Kidney (tissue), 14 donors: ENCODE data around the gene SYT9. TPM values are rescaled to one million over a fixed set of nuclear protein-coding genes. Genes with fewer than 3 reads are reported as not detected.

Experiments used
- DNase-seq, 5 donors: peaks; one replicate each; pipeline ENCODE4 v3.0.0-alpha.2; 2013 to 2020
- FAIRE-seq: peaks from 2 replicates; lab custom pipeline; 2012; peaks lifted over from hg19 to GRCh38; lab: Jason Lieb, UNC
- H3K27ac ChIP-seq, 2 donors: one replicate each; pipeline ENCODE4 v1.7.0; 2013; ENCODE audit warnings: low read depth in 2 of 2, low read length in 2 of 2, inconsistent platforms in 1 of 2
- H3K27me3 ChIP-seq: one replicate; pipeline ENCODE4 v1.7.1; 2013; ENCODE audit warnings: low read length, inconsistent platforms; ENCODE audit not compliant: control insufficient read depth, insufficient read depth
- H3K36me3 ChIP-seq, 3 donors: one replicate each; pipeline versions ENCODE4 v1.7.0 to v1.7.1; 2013; ENCODE audit warnings: low read length in 3 of 3, control low read depth in 1 of 3, inconsistent platforms in 1 of 3; ENCODE audit not compliant: insufficient read depth in 3 of 3, control insufficient read depth in 2 of 3
- H3K4me1 ChIP-seq, 3 donors: one replicate each; pipeline versions ENCODE4 v1.7.0 to v1.7.1; 2013; ENCODE audit warnings: low read length in 3 of 3, inconsistent platforms in 1 of 3, low read depth in 1 of 3; ENCODE audit not compliant: control insufficient read depth in 2 of 3, insufficient read depth in 2 of 3
- H3K4me3 ChIP-seq, 3 donors: one replicate each; pipeline versions ENCODE4 v1.7.0 to v1.8.1; 2013; ENCODE audit warnings: low read length in 3 of 3, control low read depth in 1 of 3, inconsistent platforms in 1 of 3
- H3K9ac ChIP-seq, 3 donors: one replicate each; pipeline versions ENCODE4 v1.7.0 to v1.7.1; 2013; ENCODE audit warnings: low read length in 3 of 3, control low read depth in 1 of 3, inconsistent platforms in 1 of 3
- H3K9me3 ChIP-seq, 3 donors: one replicate each; pipeline versions ENCODE4 v1.7.0 to v1.7.1; 2013; ENCODE audit warnings: low read length in 3 of 3, control low read depth in 1 of 3, inconsistent platforms in 1 of 3; ENCODE audit not compliant: control insufficient read depth in 2 of 3, insufficient read depth in 1 of 3
- CTCF ChIP-seq: IDR thresholded peaks from 3 replicates; pipeline ENCODE4 v1.5.1; 2012; ENCODE audit warnings: mild to moderate bottlenecking, moderate library complexity, borderline replicate concordance; ENCODE audit not compliant: insufficient read depth; ENCODE audit errors: extremely low read depth
- intact Hi-C: fragments of 100-400 bp; cut with DNase I; formaldehyde crosslinking; loops from one replicate; pipeline ENCODE4 v1.11.1; 2022
- polyA plus RNA-seq: library from polyadenylated mRNA; stranded (reverse); fragments of 350-450 nt; fragmentation: Illumina TruSeq; extraction: RNeasy Lipid Tissue Mini Kit (QIAGEN cat#74804); gene quantifications from one replicate; pipeline ENCODE4 v1.2.3, GENCODE V29; 2014; ENCODE audit warnings: low read depth, low replicate concordance; ENCODE audit not compliant: insufficient read depth
- total RNA-seq: library from RNA; stranded (reverse); fragmentation: NEBNext Ultra II Directional; extraction: Animal tissue kit (Norgen Biotek cat#: 25700); gene quantifications from one replicate; pipeline ENCODE4 v1.2.1, GENCODE V29; 2021
- donor health status: control.
- donor health status: control.
- donor health status: control.
- donor health status: control.
- donor health status: control.
- donor health status: DM: yes; HTN: yes; CAD: no.
- donor health status: Normal renal cell carcinoma (clear cell type).

SYT9 gene
- total and polyA plus RNA-seq, 2 donors from 2014 or later, result 1.5 to 2.7 TPM

- DNase-seq (no peak), FAIRE-seq (no peak)
- TF ChIP-seq CTCF, result no peak
- intact Hi-C loops, result no loop called here
- H3K4me3 ChIP-seq, result no peak overlapping the region
- H3K9me3 ChIP-seq, result no peaks in the 10 kb centered on the region
- H3K27me3 ChIP-seq, result no peaks in the 10 kb centered on the region
- peaks cover 0 to 15% (median 0%) of the 10 kb centered on the region in 3 donors for H3K4me1 ChIP-seq
- H3K36me3 ChIP-seq, result no peaks in the 10 kb centered on the region
- no peak overlapping the region for H3K27ac ChIP-seq
- H3K9ac ChIP-seq, result no peak overlapping the region
Observed at GRCh38 chr11:7262672-7263071, 11.0 kb downstream of the SYT9 start.

GRCh38 chr11:7263842-7264241, 12.1 kb downstream of the SYT9 start:
- no peaks in the 10 kb centered on the region for H3K9me3 ChIP-seq
- H3K9ac ChIP-seq, result no peak overlapping the region
- intact Hi-C loops, result no loop called here
- no peaks in the 10 kb centered on the region for H3K27me3 ChIP-seq
- DNase-seq (no peak), FAIRE-seq (no peak)
- peaks cover 0 to 15% (median 0%) of the 10 kb centered on the region in 3 donors for H3K4me1 ChIP-seq
- H3K27ac ChIP-seq, result no peak overlapping the region
- no peak overlapping the region for H3K4me3 ChIP-seq
- no peaks in the 10 kb centered on the region for H3K36me3 ChIP-seq
- no peak for TF ChIP-seq CTCF

- no peak for TF ChIP-seq CTCF
- intact Hi-C loops, result no loop called here
- Histone ChIP-seq H3K27ac (no peak overlapping the region), H3K36me3 (no peaks in the 10 kb centered on the region), H3K9ac (no peak overlapping the region), H3K9me3 (no peaks in the 10 kb centered on the region), H3K4me3 (no peak overlapping the region), H3K27me3 (no peaks in the 10 kb centered on the region), H3K4me1 (no peaks in the 10 kb centered on the region)
- DNase-seq (no peak), FAIRE-seq (no peak)
Observed at GRCh38 chr11:7268758-7269157, 17.1 kb downstream of the SYT9 start.

GRCh38 chr11:7270233-7270865, 18.6 kb downstream of the SYT9 start:
- Histone ChIP-seq H3K9ac (no peak overlapping the region), H3K4me3 (no peak overlapping the region), H3K4me1 (no peaks in the 10 kb centered on the region), H3K27me3 (no peaks in the 10 kb centered on the region), H3K36me3 (no peaks in the 10 kb centered on the region), H3K9me3 (no peaks in the 10 kb centered on the region), H3K27ac (no peak overlapping the region)
- FAIRE-seq, result no peak
- TF ChIP-seq CTCF, result no peak
- intact Hi-C loops, result no loop called here
- no peak for DNase-seq
